DLD1 (cell line): Measurements from ENCODE around the gene PRIMPOL.
"Not testable (repeated sequence)": the region's sequence is repeated elsewhere in the genome, so short reads cannot be mapped to it uniquely, and the experiment has no call there.

Experiments
- in situ Hi-C: cut with HindIII; loops from 2 replicates; pipeline ENCODE4 v1.10.0; 2017; ENCODE audit warnings: low sequenced_read_pairs

Gene PRIMPOL

GRCh38 chr4:184636897-184637296, 12.6 kb upstream of the PRIMPOL start:
- in situ Hi-C loops = no loop called here

GRCh38 chr4:184641022-184641421, 8.5 kb upstream of the PRIMPOL start:
- in situ Hi-C loops = no loop called here

- in situ Hi-C loops = no loop called here
These were observed 8.1 kb upstream of the PRIMPOL start for GRCh38 chr4:184641451-184641850.

- in situ Hi-C loops = no loop called here
These were observed 5.8 kb upstream of the PRIMPOL start for GRCh38 chr4:184643731-184644130.

- in situ Hi-C loops = no loop called here
These were observed 4.8 kb upstream of the PRIMPOL start for GRCh38 chr4:184644553-184645307.

- in situ Hi-C loops = no loop called here
These were observed 3.5 kb upstream of the PRIMPOL start for GRCh38 chr4:184645904-184646610.

- in situ Hi-C loops = no loop called here
These were observed 2.1 kb upstream of the PRIMPOL start for GRCh38 chr4:184647266-184648053.

GRCh38 chr4:184648054-184648312, 1.6 kb upstream of the PRIMPOL start:
- in situ Hi-C loops = no loop called here

- in situ Hi-C loops = no loop called here
These were observed 1.1 kb upstream of the PRIMPOL start for GRCh38 chr4:184648313-184649025.

- in situ Hi-C loops = no loop called here
These were observed 675 bp downstream of the PRIMPOL start for GRCh38 chr4:184649971-184650855.

GRCh38 chr4:184651899-184652298, 2.4 kb downstream of the PRIMPOL start:
- in situ Hi-C loops = no loop called here

- in situ Hi-C loops = not testable (repeated sequence)
These were observed 3.1 kb downstream of the PRIMPOL start for GRCh38 chr4:184652681-184653080.

- in situ Hi-C loops = no loop called here
These were observed 4.1 kb downstream of the PRIMPOL start for GRCh38 chr4:184653650-184654049.

GRCh38 chr4:184655889-184656869, 6.6 kb downstream of the PRIMPOL start:
- in situ Hi-C loops = no loop called here

- in situ Hi-C loops = no loop called here
These were observed 7.6 kb downstream of the PRIMPOL start for GRCh38 chr4:184657144-184657543.

GRCh38 chr4:184657820-184658219, 8.3 kb downstream of the PRIMPOL start:
- in situ Hi-C loops = not testable (repeated sequence)

- in situ Hi-C loops = no loop called here
These were observed 11.4 kb downstream of the PRIMPOL start for GRCh38 chr4:184660978-184661377.

GRCh38 chr4:184662236-184662635, 12.7 kb downstream of the PRIMPOL start:
- in situ Hi-C loops = no loop called here
